Loucy (cell line): ENCODE results near the gene ZMIZ2.
"Not testable (repeated sequence)": the region's sequence is repeated elsewhere in the genome, so short reads cannot be mapped to it uniquely, and the experiment has no call there.

Experiments
- H2AFZ ChIP-seq: fragments of 200-600 bp; sonication (generic); 2 replicates; pipeline ENCODE4 v1.6.0; 2016; ENCODE audit warnings: antibody characterized with exemption, mild to moderate bottlenecking, low read length, moderate library complexity
- H3F3A ChIP-seq: fragments of 200-600 bp; 2 replicates; pipeline ENCODE4 v1.6.0; 2016; ENCODE audit warnings: antibody characterized with exemption, low read depth, mild to moderate bottlenecking
- H3K27me3 ChIP-seq: fragments of 200-600 bp; sonication (generic); 2 replicates; pipeline ENCODE4 v1.6.1; 2014; ENCODE audit warnings: low read length, mild to moderate bottlenecking; ENCODE audit not compliant: insufficient read depth, poor library complexity, severe bottlenecking
- H3K36me3 ChIP-seq: fragments of 200-600 bp; sonication (generic); 2 replicates; pipeline ENCODE4 v1.6.1; 2016; ENCODE audit warnings: low read length; ENCODE audit not compliant: insufficient read depth
- H3K4me1 ChIP-seq: fragments of 200-600 bp; sonication (generic); 2 replicates; pipeline ENCODE4 v1.5.1; 2014; ENCODE audit warnings: low read length, mild to moderate bottlenecking; ENCODE audit not compliant: insufficient read depth, poor library complexity, severe bottlenecking
- H3K4me2 ChIP-seq: fragments of 200-600 bp; sonication (generic); 2 replicates; pipeline ENCODE4 v1.6.0; 2014; ENCODE audit warnings: antibody characterized with exemption, low read length, low read depth, mild to moderate bottlenecking; ENCODE audit not compliant: poor library complexity, severe bottlenecking
- H3K4me3 ChIP-seq: fragments of 200-600 bp; sonication (generic); 2 replicates; pipeline ENCODE4 v1.5.1; 2014; ENCODE audit warnings: low read length, mild to moderate bottlenecking, mixed read lengths; ENCODE audit not compliant: poor library complexity, severe bottlenecking
- H3K79me2 ChIP-seq: fragments of 200-600 bp; sonication (generic); 2 replicates; pipeline ENCODE4 v1.6.1; 2014; ENCODE audit warnings: low read length; ENCODE audit not compliant: insufficient read depth
- H3K9ac ChIP-seq: fragments of 200-600 bp; sonication (generic); 2 replicates; pipeline ENCODE4 v1.6.0; 2014; ENCODE audit warnings: mild to moderate bottlenecking, low read depth, low read length, moderate library complexity; ENCODE audit not compliant: poor library complexity, severe bottlenecking
- H3K9me2 ChIP-seq: fragments of 200-600 bp; sonication (generic); replicated peaks from 2 replicates; pipeline ENCODE4 v1.6.1; 2016; ENCODE audit warnings: low read depth, low read length, mixed read lengths
- H3K9me3 ChIP-seq: fragments of 200-600 bp; sonication (generic); 2 replicates; pipeline ENCODE4 v1.6.1; 2014; ENCODE audit warnings: mild to moderate bottlenecking, antibody characterized with exemption, low read length, low read depth; ENCODE audit not compliant: insufficient read depth
- H4K20me1 ChIP-seq: fragments of 200-600 bp; sonication (generic); 2 replicates; pipeline ENCODE4 v1.6.0; 2014; ENCODE audit warnings: antibody characterized with exemption, low read length, mild to moderate bottlenecking; ENCODE audit not compliant: insufficient read depth, poor library complexity, severe bottlenecking
- CTCF ChIP-seq: fragments of 200-600 bp; sonication (generic); conservative IDR thresholded peaks from 2 replicates; pipeline ENCODE4 v1.5.1; 2014; ENCODE audit warnings: mild to moderate bottlenecking, antibody characterized with exemption, low read length
- EZH2phosphoT487 ChIP-seq: fragments of 200-600 bp; IDR thresholded peaks from 2 replicates; pipeline ENCODE4 v1.6.1; 2018; ENCODE audit warnings: antibody characterized with exemption, mild to moderate bottlenecking, moderate library complexity, borderline replicate concordance

The ZMIZ2 gene

GRCh38 chr7:44783407-44783806 lies 34.8 kb downstream of the ZMIZ2 start:
- Histone ChIP-seq H3K9me3 (peaks cover 2% of the 10 kb centered on the region; the same call in 1 of the 2 replicates), H3K36me3 (no peaks in the 10 kb centered on the region), H3K9me2 (no peaks in the 10 kb centered on the region), H3K27me3 (no peaks in the 10 kb centered on the region), H4K20me1 (no peaks in the 10 kb centered on the region), H3K4me3 (no peak overlapping the region), H2AFZ (no peak overlapping the region), H3K79me2 (no peaks in the 10 kb centered on the region), H3K4me1 (no peaks in the 10 kb centered on the region), H3F3A (no peaks in the 10 kb centered on the region), H3K4me2 (no peak overlapping the region), H3K9ac (no peak overlapping the region)
- no peak for TF ChIP-seq EZH2phosphoT487
- no peak for TF ChIP-seq CTCF

- TF ChIP-seq EZH2phosphoT487, result no peak
- TF ChIP-seq CTCF, result no peak
- no peaks in the 10 kb centered on the region for H3K36me3 ChIP-seq
Observed at GRCh38 chr7:44784364-44784763, 35.7 kb downstream of the ZMIZ2 start.

GRCh38 chr7:44785218-44785617 lies 36.6 kb downstream of the ZMIZ2 start:
- H2AFZ ChIP-seq, H3K4me3 ChIP-seq, H3K36me3 ChIP-seq, H4K20me1 ChIP-seq, H3K9me2 ChIP-seq, H3K9ac ChIP-seq, H3K9me3 ChIP-seq, H3K4me2 ChIP-seq, H3K79me2 ChIP-seq, H3K4me1 ChIP-seq, H3F3A ChIP-seq, H3K27me3 ChIP-seq: not testable (repeated sequence)

More at GRCh38 chr7:44784364-44784763, 35.7 kb downstream of the ZMIZ2 start:
- Histone ChIP-seq H3K9me2 (no peaks in the 10 kb centered on the region), H4K20me1 (no peaks in the 10 kb centered on the region), H3K4me3 (no peak overlapping the region), H3K27me3 (no peaks in the 10 kb centered on the region), H3K79me2 (no peaks in the 10 kb centered on the region), H2AFZ (no peak overlapping the region), H3K4me1 (no peaks in the 10 kb centered on the region), H3F3A (no peaks in the 10 kb centered on the region), H3K4me2 (no peak overlapping the region), H3K9ac (no peak overlapping the region), H3K9me3 (peaks cover 2% of the 10 kb centered on the region; the same call in 1 of the 2 replicates)

- no peaks in the 10 kb centered on the region for H3K36me3 ChIP-seq
- no peaks in the 10 kb centered on the region for H3K27me3 ChIP-seq
- H3K79me2 ChIP-seq, result no peaks in the 10 kb centered on the region
- H4K20me1 ChIP-seq, result no peaks in the 10 kb centered on the region
- TF ChIP-seq CTCF (no peak), EZH2phosphoT487 (no peak)
- H3K9me2 ChIP-seq, result no peaks in the 10 kb centered on the region
- no peaks in the 10 kb centered on the region for H3K4me1 ChIP-seq
- peaks cover 2% of the 10 kb centered on the region; the same call in 1 of the 2 replicates for H3K9me3 ChIP-seq
- no peaks in the 10 kb centered on the region for H3F3A ChIP-seq
- no peak overlapping the region for H3K4me2 ChIP-seq
- no peak overlapping the region for H2AFZ ChIP-seq
- H3K4me3 ChIP-seq, result no peak overlapping the region
- no peak overlapping the region for H3K9ac ChIP-seq
Observed at GRCh38 chr7:44787041-44787440, 38.4 kb downstream of the ZMIZ2 start.
